Measurements from ENCODE around the gene RNF121.

RNF121 gene

DNA sequence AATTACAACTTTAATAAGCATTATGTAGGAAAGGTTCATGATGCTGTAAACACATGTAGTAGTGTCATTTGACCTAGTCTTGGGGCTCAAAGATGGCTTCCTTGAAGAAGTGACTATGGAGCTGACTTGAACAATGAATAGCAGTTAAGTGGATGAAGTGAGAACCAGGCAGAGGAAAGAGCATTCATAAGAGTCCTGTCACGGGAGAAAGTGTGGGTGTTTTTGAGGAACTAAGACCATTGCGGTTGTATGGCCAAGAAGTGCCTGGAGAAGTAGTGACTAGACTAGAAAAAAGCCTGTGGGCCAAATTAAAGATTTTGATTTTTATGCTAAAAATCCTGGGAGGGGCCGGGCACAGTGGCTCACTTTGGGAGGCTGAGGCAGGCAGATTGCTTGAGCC lies 62.6 kb downstream of the RNF121 start:
- DNase-seq, result no peak

- no peak for DNase-seq
Observed at GRCh38 chr11:71992136-71992730, 63.4 kb downstream of the RNF121 start.

DNA sequence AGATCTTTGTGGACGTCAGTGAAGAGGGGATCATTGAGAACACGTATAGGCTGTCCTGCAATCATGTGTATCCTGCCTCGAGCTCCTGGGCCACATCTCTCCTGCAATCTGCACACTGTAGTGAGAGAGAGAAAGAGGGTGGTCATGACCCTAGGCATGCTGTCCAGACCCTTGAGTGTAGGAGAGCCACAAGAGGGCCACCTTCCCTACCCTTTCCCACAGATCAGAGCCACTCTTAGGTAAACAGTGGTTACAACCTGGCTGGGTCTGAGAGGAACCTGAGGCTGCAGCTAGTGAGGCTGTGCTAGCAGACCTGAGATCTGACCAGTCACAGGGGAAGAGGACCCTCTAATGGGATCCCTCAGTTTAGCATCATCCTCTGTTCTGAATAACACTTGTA lies 65.9 kb downstream of the RNF121 start:
- no peak for DNase-seq

DNA sequence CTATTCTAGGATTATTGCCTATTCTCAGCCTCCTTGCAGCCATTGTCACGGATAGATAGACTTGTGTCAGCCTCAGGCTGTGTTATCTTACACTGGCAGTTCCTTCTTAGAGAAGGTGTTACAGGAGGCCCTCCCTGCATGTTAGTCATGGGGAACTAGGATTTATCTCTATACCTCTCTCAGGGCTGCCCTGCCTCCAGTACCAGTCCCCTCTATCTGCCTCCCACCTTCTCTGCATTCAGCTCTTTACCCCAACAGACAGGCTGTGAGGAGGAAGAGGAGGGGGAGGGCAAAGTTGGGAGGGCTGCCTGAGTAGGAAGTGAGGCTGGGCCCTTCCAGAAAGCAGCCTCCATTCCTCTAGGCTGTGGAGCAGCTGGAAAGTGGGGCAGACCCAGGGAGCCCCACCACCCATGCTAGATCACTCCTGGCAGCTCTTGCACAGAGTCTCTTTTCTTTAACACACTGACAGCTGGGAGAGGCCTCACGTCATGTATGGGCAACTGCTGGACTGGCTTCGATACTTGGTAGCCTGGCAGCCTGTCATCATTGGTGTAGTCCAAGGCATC lies 67.0 kb downstream of the RNF121 start:
- no peak for DNase-seq

DNA sequence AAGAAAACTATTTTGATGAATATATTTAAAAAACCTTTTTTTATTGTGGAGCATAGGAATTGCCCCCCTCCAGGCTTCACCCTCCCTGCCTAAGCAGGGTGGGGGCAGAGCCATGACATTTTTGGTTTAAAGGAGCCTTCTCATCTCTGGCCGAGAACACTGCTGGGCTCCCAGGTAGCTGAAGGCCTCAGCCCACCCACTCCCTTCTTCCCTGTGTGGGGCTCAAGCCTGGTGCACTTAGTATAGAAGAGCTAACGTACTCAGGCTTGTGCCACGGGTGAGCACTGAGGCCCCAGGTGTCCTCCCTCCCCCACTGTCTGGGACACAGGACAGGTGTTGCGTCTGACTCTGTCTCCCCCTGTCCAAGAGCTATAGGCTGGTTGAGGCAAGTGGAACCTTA lies 67.7 kb downstream of the RNF121 start:
- no peak for DNase-seq

DNA sequence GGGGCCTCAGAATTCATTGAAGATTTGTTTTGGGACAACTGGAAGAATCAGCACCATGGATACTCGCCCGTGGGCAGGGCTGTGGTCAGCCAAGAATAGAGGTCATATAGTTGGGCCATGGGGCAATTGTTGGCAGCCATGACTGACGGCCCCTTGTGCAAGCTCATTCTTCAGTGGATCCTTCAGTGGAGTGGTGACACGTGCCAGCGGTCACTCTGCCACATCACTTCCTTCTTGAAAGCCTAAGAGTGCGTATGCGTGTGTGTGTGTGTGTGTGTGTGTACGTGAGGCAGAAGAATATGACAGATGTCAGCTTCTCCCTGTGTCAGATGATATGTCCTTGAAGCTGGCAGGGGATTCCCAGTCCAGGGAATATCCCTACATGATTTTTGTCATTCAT lies 68.1 kb downstream of the RNF121 start:
- DNase-seq, result no peak

DNA sequence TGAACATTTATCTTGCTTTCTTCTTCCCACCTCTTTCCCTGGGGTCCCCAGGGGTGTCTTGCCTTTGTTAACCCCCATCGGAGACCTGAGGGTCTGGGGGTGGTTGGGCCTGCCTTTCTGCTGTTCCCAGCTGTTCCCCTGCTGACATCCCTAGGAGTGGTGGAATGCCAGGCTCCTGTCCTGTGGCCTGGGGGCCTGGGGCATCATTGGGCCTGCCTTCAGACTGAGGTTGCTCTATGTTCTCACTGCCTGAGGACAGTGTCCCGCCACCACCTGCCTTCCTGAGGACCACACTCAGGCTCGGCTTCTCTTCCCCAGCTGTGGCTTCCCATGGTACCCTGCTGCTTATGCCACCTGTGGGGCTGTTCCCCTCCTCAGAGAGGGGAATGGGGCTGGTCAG lies 68.7 kb downstream of the RNF121 start:
- DNase-seq, result no peak

DNA sequence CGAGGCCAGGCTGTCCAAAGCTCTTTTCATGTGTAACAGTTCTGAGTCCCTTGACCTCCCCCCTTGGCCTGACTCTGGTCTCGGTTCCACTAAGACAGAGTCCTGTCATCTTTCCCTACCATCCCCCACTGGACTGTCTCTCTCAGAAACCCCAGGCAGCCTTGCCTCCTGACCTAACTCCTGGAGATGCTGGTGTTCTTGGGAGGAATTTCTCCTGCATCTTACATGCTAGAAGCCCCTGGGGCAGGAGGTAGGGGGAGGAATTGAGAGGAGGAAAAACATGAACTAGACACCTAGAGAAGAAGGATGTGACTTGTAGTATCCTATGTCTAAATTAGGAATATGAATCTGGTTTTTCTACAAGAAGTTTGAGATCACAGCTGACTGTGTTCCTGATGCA lies 69.2 kb downstream of the RNF121 start:
- no peak for DNase-seq

GRCh38 chr11:71998649-71999310 lies 69.9 kb downstream of the RNF121 start, which contains the start of gene IL18BP:
Gene IL18BP, plus strand, starts transcription at chr11:71998909. Its CDS starts 1,076 bp downstream, at chr11:71999985.
- no peak for DNase-seq

DNA sequence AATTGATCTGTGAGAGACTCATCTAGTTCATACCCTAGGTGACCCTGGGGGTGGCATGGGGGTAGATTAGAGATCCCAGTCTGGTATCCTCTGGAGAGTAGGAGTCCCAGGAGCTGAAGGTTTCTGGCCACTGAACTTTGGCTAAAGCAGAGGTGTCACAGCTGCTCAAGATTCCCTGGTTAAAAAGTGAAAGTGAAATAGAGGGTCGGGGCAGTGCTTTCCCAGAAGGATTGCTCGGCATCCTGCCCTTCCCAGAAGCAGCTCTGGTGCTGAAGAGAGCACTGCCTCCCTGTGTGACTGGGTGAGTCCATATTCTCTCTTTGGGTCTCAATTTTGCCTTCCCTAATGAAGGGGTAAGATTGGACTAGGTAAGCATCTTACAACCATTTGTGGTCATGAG lies 70.5 kb downstream of the RNF121 start:
- no peak for DNase-seq

- DNase-seq, result no peak
Observed at GRCh38 chr11:71999798-72000197, 71.0 kb downstream of the RNF121 start.

- DNase-seq, result no peak
Observed at GRCh38 chr11:72000202-72000867, 71.5 kb downstream of the RNF121 start.

GRCh38 chr11:72001285-72001684 lies 72.4 kb downstream of the RNF121 start:
- no peak for DNase-seq

- DNase-seq, result no peak
Observed at GRCh38 chr11:72001834-72002591, 73.2 kb downstream of the RNF121 start.

DNA sequence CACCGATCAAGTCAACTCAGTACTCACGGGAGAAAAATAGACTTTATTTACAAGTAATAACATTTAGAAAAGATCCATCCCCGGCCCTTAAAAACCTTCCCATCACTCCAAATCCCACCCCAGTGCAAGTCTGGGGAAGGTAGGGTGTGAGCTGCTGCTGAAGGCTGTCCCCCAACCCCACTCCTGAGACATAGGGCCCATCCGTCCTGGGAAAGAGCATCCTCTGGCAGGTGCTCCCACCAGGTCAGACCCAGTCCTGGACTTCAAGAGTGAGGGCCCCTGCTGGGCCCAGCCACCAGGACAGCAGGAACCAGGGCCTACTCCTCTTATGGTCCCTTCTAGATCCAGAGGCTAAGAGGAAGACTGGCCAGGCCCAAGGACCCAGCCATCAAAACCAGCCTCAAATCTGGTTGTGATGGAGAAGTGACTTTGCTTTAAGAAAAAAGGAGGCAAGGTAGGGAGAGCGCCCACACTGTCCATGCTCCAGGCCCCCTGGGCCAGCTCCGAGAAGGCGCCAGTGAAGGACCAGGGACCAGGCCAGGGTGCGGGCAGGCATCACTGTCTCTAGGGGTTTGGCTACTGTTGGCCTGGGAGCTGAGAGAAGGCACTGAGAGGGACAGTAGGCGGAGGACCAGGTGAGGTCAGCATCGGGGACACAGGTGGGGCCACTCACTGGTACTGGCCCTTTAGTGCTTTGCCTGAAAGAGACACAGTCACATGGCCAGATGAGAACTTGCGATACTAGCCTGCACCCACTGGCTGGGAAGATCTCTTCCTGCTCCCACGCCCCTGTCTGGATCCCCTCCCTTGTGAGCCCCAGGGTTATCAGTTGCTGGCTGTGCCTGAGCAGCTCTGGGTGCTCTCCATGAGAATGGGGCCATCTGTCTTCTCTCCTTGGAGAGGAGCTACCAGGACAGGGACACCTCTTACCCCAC lies 74.3 kb downstream of the RNF121 start:
- no peak for DNase-seq

DNA sequence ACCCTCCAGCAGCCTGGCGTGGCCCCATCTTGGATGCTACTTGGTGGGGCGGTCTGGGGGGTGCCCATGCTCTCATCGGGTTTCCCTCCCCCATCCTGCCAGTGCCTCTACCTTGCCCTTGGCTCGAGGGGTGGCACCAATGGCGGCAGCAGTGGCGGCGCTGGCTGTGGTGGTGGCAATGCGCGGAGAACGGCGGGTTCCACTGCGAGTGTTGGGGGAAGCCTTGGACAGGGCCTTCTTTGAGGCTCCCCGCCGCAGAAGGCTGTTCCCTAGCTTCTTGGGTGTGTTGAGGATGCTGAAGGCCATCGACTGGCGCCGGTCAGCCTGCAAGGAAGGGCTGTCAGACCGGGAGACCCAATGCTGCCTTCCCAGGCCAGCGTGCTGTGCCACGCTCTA lies 74.9 kb downstream of the RNF121 start:
- DNase-seq, result no peak

DNA sequence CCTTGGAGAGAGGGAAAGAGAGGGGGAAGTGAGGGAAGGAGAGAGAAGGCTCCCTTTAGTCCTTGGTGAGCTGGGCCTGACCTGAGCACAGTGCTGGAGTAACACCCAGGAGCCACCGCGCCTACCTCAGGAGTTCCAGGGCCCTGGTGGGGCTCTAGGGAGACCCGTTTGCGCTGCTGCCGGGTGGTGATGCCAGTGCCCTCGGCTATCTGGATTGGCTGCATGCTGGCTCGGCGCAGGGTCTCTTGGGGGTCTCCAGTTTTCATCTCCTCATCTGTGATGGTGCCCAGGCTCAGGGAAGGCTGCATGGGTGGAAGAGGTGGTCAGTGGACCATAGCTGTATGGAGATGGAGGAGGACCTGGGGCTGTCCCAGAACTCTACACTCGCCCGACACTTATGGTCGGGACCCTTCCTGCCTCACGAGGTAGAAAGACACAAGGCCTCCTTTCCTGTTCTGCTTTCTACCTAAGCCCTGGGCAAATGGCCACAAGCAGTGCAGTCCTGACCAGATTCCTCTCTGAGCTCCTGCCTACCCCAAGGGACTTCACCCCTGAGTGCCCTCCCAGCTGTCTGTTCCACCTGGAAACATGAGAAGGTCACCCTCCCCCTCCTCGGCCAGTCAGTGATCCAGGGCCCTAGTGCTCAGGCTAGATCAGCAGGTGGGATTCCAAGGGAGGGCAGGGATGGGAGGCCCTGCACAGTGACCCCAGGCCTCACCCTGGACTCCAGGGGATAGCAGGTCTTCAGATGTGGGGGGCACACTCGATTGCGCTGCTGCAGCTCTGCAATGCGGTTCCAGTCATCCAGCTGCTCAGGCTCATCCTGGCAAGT lies 75.9 kb downstream of the RNF121 start:
- no peak for DNase-seq

DNA sequence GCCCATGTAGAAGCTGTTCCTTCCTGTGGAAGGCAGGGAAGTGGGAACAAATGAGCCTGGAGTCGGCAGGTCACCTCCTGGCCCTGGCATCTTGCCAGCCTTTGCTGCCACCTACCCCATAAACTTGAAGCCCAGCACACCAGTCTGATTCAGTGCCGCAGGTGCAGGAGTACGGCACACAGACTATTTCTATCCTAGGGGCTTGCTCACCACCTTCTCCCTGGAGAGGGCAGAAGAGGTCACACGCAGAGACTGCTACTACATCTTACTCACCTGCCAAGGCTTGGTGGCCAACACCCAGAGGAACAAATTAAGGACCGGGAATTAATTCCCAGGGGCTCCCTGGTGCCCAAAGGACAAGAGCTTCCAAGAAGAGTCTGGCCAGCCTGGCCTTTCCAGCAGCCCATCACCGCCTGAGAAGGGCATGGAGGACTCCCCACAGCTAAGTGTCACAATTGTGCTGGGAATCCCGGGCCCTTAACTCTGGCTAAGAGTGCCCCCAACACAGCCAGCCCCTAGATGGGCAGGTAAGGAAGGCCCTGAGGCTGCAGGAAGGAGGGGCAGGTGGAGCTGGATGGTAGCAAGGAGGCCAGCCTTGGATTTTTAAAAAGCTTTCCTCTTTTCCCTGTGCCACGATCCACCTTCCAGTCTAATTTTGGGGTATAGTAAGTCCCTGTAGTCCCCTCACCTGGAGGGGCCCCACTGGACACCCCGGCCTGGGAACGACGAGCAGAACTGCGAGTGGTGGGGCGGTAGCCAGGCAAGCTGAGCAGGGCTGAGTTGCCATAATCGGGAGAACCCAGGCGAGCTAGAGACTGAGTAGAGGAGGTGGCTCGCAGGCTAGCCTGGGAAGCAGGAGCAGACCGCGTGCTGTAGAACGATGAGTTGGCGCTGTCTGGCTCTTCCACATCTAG lies 76.8 kb downstream of the RNF121 start:
- DNase-seq, result no peak

GRCh38 chr11:72006309-72007088 lies 77.7 kb downstream of the RNF121 start:
- DNase-seq, result no peak
